Activated CD4-positive, alpha-beta T cell treated with anti-CD3 and anti-CD28 coated beads for 48 hours (primary cell): Measurements from ENCODE around the gene ENDOD1.
"Not testable (repeated sequence)": the region's sequence is repeated elsewhere in the genome, so short reads cannot be mapped to it uniquely, and the experiment has no call there.

Source experiments
- DNase-seq: peaks from one replicate; pipeline ENCODE4 v3.0.0-alpha.2; 2020

Gene ENDOD1, protein sequence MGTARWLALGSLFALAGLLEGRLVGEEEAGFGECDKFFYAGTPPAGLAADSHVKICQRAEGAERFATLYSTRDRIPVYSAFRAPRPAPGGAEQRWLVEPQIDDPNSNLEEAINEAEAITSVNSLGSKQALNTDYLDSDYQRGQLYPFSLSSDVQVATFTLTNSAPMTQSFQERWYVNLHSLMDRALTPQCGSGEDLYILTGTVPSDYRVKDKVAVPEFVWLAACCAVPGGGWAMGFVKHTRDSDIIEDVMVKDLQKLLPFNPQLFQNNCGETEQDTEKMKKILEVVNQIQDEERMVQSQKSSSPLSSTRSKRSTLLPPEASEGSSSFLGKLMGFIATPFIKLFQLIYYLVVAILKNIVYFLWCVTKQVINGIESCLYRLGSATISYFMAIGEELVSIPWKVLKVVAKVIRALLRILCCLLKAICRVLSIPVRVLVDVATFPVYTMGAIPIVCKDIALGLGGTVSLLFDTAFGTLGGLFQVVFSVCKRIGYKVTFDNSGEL

GRCh38 chr11:95089620-95090542, at the start of gene ENDOD1:
ENDOD1 (plus strand) TSS chr11:95089846; CDS start chr11:95089928, 82 bp downstream.
- peak; percentile 88 for DNase-seq

DNA sequence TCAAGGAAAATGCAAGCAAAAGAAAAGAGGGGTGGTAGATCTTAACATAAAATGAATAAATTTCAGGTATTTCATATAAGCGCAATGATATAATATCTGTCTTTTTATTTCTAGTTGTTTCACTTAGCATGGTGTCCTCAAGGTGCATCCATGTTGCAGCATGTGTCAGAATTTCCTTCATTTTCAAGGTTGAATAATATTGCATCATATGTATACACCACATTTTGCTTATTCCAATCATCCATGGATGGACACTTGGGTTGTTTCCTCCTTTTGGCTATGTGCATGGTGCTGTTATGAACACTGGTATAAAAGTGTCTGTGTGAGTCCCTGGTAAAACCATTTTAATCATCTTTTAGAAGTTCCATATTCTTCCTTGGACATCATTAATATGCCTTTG, 47.4 kb upstream of the ENDOD1 start:
- no peak for DNase-seq

GRCh38 chr11:95042906-95043305, 46.7 kb upstream of the ENDOD1 start:
- DNase-seq = no peak

DNA sequence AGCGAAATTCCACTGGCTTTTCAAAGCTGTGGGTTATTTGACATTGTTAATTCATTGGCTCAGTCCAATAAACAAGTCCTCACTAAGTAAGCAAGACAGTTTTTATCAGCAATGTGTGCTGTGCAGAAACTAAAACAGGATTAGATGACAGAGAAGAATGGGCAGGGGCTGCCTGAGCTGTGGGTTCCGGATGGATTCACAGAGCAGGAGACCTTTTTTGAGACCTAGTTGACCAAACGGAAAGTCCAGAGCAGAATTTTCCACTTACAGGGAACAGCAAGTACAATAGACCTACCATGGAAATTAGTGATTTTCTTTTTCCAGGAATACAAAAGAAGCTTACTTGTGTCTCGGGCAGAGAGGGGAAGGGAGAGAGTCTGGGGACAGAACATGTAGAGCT, 45.6 kb upstream of the ENDOD1 start:
- DNase-seq = no peak

- no peak for DNase-seq
These were observed 43.8 kb upstream of the ENDOD1 start for GRCh38 chr11:95045812-95046211.

GRCh38 chr11:95049122-95049521, 40.5 kb upstream of the ENDOD1 start, which contains the start of gene KDM4F:
KDM4F (plus strand) TSS chr11:95049422.
- not testable (repeated sequence) for DNase-seq

DNA sequence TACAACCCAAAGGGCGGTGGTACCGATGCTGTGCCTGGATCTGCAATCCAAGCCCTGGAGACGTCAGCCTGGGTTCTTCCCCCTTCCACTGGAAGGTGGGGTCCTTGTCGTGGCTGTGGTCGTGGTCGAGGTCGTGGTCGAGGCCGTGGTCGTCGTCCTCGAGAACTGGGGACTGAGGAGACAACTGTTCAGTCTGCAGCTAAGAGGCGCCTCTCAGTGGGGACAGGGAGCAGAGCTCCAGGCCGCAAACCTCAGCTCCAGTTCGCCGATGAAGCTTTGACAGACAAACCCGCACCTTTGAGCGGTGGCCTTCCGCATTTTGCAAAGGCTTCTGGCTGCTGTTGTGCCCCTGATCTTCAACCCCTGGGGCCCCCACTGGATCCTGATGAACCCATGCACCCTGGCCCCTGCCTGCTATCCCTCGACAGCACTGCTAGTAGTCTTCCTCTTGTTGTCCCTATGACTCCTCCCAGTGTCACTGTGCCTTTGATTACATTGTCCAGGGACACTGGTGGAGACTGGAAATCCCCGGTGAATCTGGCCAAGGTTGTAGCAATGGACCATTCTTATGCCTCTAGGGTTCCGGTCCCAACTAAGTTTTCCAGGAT, 38.9 kb upstream of the ENDOD1 start:
- no peak for DNase-seq

DNA sequence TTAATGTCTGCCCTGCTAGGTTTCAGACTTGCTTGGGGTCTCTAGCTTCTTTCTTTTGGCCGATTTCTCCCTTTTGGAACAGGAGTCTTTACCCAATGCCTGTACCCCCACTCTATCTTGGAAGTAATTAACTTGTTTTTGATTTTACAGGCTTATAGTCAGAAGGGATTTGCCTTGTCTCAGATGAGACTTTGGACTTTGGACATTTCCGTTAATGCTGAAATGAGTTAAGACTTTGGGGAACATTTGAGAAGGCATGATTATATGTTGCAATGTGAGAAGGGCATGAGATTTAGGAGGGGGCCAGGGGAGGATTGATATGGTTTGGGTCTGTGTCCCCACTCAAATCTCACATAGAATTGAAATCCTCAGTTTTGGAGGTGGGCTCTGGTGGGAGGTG, 35.3 kb upstream of the ENDOD1 start:
- DNase-seq = no peak

DNA sequence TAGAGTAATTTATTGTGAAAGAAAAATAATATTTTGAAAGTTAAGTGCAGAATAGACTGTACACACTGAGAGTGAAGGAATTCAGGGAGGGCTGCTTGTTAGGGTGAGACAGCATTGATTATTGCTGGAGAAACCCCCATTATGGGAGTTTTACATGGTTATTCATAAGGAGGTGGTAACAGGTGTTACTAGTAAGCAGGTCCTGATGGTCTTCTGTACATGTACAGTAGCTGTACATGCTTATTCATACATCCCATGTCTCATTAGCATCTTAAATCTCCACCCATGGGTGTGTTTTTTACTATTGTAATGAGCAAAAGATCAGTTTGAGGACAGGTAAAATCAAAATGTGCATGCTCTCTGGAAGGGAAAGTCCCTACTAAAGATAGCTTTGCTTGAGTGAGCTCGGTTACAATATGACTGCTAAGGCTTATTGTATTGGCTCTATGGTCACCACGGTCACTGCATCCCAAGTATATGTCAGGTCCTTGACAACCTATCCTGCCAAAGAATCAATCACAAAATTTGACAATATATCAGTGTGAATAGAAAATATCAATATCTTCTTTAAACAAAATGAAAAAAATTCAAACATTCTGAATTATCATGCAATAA, 34.3 kb upstream of the ENDOD1 start:
- no peak for DNase-seq

GRCh38 chr11:95057959-95058358, 31.7 kb upstream of the ENDOD1 start:
- DNase-seq = no peak

- DNase-seq = no peak
These were observed 31.0 kb upstream of the ENDOD1 start for GRCh38 chr11:95058621-95059020.

DNA sequence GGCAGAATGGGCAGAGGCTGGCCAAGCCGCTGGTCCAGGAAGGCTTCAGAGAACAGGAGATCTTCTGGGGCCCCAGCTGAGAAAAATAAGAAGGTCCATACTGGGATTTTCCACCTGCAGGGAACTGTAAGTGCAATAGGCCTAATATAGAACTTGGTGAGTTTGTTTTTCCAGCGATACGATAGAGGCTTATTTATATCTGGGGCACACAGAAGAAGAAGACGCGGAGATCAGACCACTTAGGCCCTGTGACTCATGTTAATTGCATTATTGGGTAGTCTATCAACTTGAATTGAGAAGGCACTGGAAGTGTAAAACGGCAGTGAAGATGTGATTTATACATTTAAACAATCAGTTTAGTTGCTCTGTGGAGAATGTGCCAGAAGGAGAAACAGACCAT, 30.6 kb upstream of the ENDOD1 start:
- no peak for DNase-seq

GRCh38 chr11:95065336-95065735, 24.3 kb upstream of the ENDOD1 start:
- no peak for DNase-seq

DNA sequence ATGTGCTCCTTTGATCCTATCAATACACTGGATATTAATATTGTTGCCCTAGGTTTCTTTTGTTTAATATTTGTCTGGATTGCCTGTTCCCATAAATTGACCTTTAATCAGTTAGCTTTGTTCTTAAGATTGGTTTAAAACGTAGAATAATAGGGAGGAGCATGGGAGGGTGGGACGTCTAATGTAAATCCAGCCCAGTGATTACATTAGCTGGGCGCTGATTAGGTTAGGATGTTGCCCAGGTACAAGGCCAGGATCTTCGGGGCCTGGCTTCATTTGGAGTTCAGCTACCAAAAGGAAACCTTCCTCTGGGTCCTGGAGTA, 23.0 kb upstream of the ENDOD1 start, which contains the start of gene SRSF8:
Gene SRSF8 (plus strand): TSS at position 204 of the 323 bp plus-strand sequence. CDS start 308 bp downstream, outside the sequence.
- no peak for DNase-seq

- DNase-seq = peak; percentile 82
These were observed 22.4 kb upstream of the ENDOD1 start for GRCh38 chr11:95067039-95067840.

DNA sequence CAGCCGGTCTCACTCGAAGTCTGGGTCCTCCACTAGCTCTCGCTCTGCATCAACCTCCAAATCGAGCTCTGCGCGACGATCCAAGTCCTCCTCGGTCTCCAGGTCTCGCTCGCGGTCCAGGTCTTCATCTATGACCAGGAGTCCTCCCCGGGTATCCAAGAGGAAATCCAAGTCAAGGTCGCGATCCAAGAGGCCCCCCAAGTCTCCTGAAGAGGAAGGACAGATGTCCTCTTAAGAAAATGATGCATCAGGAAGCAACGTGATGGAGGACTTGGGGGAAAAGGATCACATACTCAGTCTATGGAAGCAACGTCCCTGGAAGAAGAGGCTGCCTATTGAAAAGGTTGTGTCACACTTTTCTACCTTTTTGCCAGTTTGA, 21.8 kb upstream of the ENDOD1 start:
- no peak for DNase-seq

- DNase-seq = peak; percentile 71
These were observed 21.1 kb upstream of the ENDOD1 start for GRCh38 chr11:95068549-95068948.

DNA sequence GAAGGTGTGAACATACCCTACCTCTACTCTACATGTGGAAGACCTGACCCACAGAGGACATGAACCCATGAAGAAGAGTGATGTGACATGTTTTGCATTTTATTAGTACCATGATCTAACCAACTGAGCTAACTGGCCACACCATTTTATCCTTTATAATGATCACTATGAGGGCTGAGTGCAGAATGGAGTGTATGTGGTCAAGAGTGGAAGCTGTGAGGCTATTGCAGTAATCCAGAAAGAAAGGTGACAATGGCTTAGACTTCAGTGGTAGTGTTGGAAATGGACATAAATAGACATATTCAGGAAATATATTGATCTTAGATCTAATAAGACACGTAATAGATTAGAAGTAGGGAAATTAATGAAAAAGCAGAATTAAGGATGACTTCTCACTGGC, 19.2 kb upstream of the ENDOD1 start:
- no peak for DNase-seq

DNA sequence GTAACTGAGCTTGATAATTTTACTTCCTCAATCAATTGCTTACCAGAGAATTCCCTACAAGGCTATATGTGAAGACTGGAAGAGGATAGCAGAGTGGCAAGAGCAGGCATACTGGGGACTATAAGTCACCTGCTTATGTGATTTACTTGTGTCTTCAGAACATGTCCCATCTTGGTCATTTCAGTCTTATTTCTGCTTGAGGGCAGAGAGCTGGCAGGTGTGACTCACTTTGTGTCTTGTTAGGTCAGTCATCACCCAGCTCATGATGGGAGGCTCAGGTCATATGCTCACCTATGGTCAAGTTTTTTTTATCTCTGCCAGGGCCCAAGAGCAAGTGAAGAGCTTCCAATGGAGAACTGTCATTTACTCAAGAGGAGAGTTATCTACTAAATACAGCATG, 16.7 kb upstream of the ENDOD1 start:
- DNase-seq = no peak

DNA sequence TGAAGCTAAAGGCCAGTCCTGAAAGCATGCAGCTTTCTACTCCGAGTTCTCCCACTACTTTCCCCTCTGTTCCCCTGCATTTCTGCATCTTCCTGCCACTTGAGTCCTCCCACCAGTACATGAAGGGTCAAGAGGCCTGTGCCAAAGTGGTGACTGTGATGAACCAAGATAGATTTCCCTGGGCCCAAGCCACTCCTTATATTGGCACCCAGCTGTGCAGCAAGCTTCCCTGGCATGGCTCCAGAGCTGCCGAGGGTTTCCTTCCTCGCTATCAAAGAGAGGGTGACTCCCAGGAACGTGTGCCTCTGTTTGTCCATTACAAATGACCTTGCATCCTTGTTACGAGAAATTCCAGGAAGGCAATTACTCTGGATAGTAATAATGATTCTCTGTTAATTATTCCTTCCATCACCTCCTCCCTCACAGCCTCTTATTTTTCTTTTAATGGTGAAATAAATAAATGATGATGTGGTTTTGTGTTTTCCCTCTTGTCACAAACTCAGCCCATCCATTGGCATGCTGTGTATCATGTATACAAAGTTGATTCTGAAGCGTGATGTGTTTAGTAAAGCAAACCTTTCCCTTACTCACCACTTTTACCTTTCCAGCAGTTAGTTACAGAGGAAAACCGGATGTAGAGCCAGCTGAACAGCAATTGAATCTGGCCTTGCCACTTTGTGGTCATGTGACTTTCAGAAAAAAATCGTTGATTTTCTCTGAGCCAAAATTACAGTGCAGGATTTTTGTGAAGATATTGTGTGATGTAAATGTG, 14.7 kb upstream of the ENDOD1 start:
- DNase-seq = no peak

DNA sequence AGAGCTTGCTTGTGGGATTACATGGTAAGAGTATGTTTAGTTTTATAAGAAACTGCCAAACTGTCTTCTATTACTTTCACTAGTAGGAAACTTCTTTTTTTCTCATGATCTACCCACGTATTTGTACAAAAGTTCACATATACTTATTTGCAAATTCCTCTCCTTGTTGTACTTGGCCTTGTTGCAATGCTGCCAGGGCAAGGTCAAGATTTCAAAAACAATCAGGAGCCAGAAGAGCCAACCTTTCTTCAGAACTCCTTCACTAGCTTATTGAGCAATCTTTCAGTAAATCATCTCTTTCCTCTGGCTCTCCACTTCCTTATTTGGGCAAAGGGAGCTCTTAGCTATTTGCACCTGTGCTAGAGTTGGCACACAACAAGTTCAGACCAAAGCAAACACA, 13.2 kb upstream of the ENDOD1 start:
- DNase-seq = no peak
